Mammary epithelial cell (primary cell): ENCODE data around the gene UMAD1.

ENCODE experiments used
- EZH2 ChIP-seq: IDR thresholded peaks from 2 replicates; pipeline ENCODE4 v1.6.1; 2012; ENCODE audit warnings: low read length, inconsistent platforms, borderline replicate concordance
- TF ChIP-seq, protein P1 (sequence below), 2 donors: IDR thresholded peaks in 1 of 2; conservative IDR thresholded peaks in 1 of 2; 2 replicates each; pipeline ENCODE4 v1.5.1; 2011 to 2012; ENCODE audit warnings: inconsistent platforms in 2 of 2, low read length in 2 of 2, mild to moderate bottlenecking in 2 of 2, control low read depth in 1 of 2, low read depth in 1 of 2; ENCODE audit not compliant: insufficient read depth in 1 of 2; ENCODE audit errors: extremely low read depth in 1 of 2

DNA sequence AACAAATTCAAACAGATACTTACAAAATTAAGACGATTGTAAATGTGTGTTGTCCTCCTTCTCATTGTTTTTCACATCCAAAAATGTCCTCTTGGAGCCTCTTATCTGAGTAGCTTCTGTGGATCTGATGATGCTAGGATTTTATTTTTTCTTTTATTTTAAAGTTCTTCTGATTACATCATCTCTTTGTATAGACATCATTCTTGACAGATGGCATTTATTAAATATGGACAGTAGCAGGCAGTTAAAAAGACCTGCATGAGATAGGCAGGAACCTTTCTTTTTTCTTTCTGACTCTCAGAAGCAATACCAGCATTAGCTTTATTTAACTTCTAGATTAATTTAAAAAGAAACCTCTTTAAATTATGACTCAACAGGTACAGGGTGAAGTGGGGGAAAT is 77.9 kb downstream of the UMAD1 start, which contains the start of gene RPA3:
- TF ChIP-seq, protein P1, sequence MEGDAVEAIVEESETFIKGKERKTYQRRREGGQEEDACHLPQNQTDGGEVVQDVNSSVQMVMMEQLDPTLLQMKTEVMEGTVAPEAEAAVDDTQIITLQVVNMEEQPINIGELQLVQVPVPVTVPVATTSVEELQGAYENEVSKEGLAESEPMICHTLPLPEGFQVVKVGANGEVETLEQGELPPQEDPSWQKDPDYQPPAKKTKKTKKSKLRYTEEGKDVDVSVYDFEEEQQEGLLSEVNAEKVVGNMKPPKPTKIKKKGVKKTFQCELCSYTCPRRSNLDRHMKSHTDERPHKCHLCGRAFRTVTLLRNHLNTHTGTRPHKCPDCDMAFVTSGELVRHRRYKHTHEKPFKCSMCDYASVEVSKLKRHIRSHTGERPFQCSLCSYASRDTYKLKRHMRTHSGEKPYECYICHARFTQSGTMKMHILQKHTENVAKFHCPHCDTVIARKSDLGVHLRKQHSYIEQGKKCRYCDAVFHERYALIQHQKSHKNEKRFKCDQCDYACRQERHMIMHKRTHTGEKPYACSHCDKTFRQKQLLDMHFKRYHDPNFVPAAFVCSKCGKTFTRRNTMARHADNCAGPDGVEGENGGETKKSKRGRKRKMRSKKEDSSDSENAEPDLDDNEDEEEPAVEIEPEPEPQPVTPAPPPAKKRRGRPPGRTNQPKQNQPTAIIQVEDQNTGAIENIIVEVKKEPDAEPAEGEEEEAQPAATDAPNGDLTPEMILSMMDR (conservative IDR thresholded peaks at IDR 0.05 in 1 of 2, IDR thresholded peaks at IDR 0.05 in 1 of 2; ENCODE audit: extremely low read depth in 1 of 2, insufficient read depth in 1 of 2, low read depth in 1 of 2, low read length in 2 of 2), result no peak
- TF ChIP-seq EZH2, result no peak
